A549 (cell line): ENCODE results near the gene MGLL.

Experiments used
- CBX8 ChIP-seq: fragments of 200-600 bp; sonication (generic); IDR thresholded peaks from 2 replicates; pipeline ENCODE4 v1.6.1; 2016
- RAD21 ChIP-seq, 2 experiments: fragments of >200 bp in 1 of 2; sonication (Bioruptor Twin) in 1 of 2; formaldehyde crosslinking in 1 of 2; IDR thresholded peaks in 1 of 2; conservative IDR thresholded peaks in 1 of 2; 2 replicates in 1 of 2; 3 replicates in 1 of 2; pipeline ENCODE4 v1.6.1; 2012 to 2018; ENCODE audit warnings: inconsistent platforms in 1 of 2
- SREBF2 ChIP-seq: fragments of 450-650 bp; IDR thresholded peaks from 2 replicates; pipeline ENCODE4 v1.6.1; 2014; ENCODE audit warnings: mild to moderate bottlenecking, moderate library complexity
- TF ChIP-seq, protein P1 (sequence below): fragments of >200 bp; sonication (Bioruptor Twin); formaldehyde crosslinking; IDR thresholded peaks from 3 replicates; pipeline ENCODE4 v1.5.1; 2016
- TF ChIP-seq, protein P2 (sequence below): IDR thresholded peaks from 2 replicates; pipeline ENCODE4 v1.6.1; 2012

DNA sequence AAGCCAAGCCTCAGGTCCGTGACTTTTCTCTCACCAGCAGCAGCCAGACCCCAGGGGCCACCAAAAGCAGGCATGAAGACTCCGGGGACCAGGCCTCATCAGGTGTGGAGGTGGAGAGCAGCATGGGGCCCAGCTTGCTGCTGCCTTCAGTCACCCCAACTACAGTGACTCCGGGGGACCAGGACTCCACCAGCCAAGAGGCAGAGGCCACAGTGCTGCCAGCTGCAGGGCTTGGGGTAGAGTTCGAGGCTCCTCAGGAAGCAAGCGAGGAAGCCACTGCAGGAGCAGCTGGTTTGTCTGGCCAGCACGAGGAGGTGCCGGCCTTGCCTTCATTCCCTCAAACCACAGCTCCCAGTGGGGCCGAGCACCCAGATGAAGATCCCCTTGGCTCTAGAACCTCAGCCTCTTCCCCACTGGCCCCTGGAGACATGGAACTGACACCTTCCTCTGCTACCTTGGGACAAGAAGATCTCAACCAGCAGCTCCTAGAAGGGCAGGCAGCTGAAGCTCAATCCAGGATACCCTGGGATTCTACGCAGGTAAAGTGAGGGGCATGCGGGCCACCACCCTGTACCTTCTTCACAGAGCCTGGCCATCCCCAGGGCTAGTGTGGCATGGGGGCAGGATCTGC is 161.6 kb downstream of the MGLL start:
- TF ChIP-seq SREBF2, result no peak
- TF ChIP-seq, protein P1, sequence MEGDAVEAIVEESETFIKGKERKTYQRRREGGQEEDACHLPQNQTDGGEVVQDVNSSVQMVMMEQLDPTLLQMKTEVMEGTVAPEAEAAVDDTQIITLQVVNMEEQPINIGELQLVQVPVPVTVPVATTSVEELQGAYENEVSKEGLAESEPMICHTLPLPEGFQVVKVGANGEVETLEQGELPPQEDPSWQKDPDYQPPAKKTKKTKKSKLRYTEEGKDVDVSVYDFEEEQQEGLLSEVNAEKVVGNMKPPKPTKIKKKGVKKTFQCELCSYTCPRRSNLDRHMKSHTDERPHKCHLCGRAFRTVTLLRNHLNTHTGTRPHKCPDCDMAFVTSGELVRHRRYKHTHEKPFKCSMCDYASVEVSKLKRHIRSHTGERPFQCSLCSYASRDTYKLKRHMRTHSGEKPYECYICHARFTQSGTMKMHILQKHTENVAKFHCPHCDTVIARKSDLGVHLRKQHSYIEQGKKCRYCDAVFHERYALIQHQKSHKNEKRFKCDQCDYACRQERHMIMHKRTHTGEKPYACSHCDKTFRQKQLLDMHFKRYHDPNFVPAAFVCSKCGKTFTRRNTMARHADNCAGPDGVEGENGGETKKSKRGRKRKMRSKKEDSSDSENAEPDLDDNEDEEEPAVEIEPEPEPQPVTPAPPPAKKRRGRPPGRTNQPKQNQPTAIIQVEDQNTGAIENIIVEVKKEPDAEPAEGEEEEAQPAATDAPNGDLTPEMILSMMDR, result no peak
- TF ChIP-seq, protein P2, sequence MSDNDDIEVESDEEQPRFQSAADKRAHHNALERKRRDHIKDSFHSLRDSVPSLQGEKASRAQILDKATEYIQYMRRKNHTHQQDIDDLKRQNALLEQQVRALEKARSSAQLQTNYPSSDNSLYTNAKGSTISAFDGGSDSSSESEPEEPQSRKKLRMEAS, result no peak
- no peak for TF ChIP-seq CBX8
- no peak for TF ChIP-seq RAD21 (conservative IDR thresholded peaks at IDR 0.05 in 1 of 2, IDR thresholded peaks at IDR 0.05 in 1 of 2)
